GM12878 (cell line): ENCODE data around the gene CARS2. TPM values are rescaled to one million over a fixed set of nuclear protein-coding genes. Genes with fewer than 3 reads are reported as not detected.

Experiments used
- ATAC-seq: fragments of 200-7000 bp; cut with Tn5 transposase; 3 replicates; pipeline ENCODE4 v1.9.1; 2020; ENCODE audit warnings: mild to moderate bottlenecking, moderate library complexity
- BruUV-seq: library from RNA; stranded (reverse); fragments of 400-500 nt; replicated peaks from 2 replicates; lab custom pipeline; 2021; lab: Mats Ljungman, UMichigan
- CTCF ChIA-PET: fragments of 300-600 bp; sonication (Branson Sonifier 250); formaldehyde crosslinking; extraction: SDS; loops from one replicate; lab custom pipeline; 2021; ENCODE audit warnings: inconsistent platforms; lab: Yijun Ruan, JAX
- POLR2A ChIA-PET: fragments of 350-600 bp; formaldehyde crosslinking; extraction: SDS; loops from one replicate; lab custom pipeline; 2021; ENCODE audit warnings: inconsistent platforms; lab: Charles Lee
- RAD21 ChIA-PET: fragments of 300-600 bp; sonication (Branson Sonifier 250); formaldehyde crosslinking; loops from one replicate; lab custom pipeline; 2023; ENCODE audit warnings: antibody characterized with exemption; ENCODE audit not compliant: unreplicated experiment; lab: Charles Lee
- SMC1A ChIA-PET: fragments of 300-600 bp; sonication (Branson Sonifier 250); formaldehyde crosslinking; loops from one replicate; lab custom pipeline; 2023; ENCODE audit not compliant: unreplicated experiment, uncharacterized antibody; lab: Charles Lee
- DNase-seq: peaks from one replicate; pipeline ENCODE4 v3.0.0-alpha.2; 2011; ENCODE audit warnings: low read depth, low spot score
- FAIRE-seq: peaks from 3 replicates; lab custom pipeline; 2011; peaks lifted over from hg19 to GRCh38; lab: Jason Lieb, UNC
- H2AFZ ChIP-seq: 2 replicates; pipeline ENCODE4 v1.6.0; 2011; ENCODE audit warnings: low read depth, low read length, control low read depth; ENCODE audit not compliant: control insufficient read depth
- H3K27ac ChIP-seq: 2 replicates; pipeline ENCODE4 v1.5.1; 2011; ENCODE audit warnings: control low read depth; ENCODE audit not compliant: control insufficient read depth, insufficient read depth
- H3K27me3 ChIP-seq, 2 experiments: replicated peaks in 1 of 2; 2 replicates each; pipeline versions ENCODE4 v1.6.0 to v1.6.1; 2011; ENCODE audit warnings: low read length in 1 of 2; ENCODE audit not compliant: control insufficient read depth in 2 of 2, insufficient read depth in 2 of 2
- H3K36me3 ChIP-seq, 2 experiments: 2 replicates each; pipeline ENCODE4 v1.5.1; 2011; ENCODE audit warnings: low read length in 1 of 2; ENCODE audit not compliant: control insufficient read depth in 2 of 2, insufficient read depth in 2 of 2
- H3K4me1 ChIP-seq: 2 replicates; pipeline ENCODE4 v1.6.1; 2011; ENCODE audit warnings: mild to moderate bottlenecking, low read length, moderate library complexity, mixed read lengths; ENCODE audit not compliant: control insufficient read depth, insufficient read depth
- H3K4me2 ChIP-seq: 2 replicates; pipeline ENCODE4 v1.6.0; 2011; ENCODE audit warnings: control low read depth; ENCODE audit not compliant: control insufficient read depth, insufficient read depth
- H3K4me3 ChIP-seq: fragments of 200-600 bp; sonication (generic); 2 replicates; pipeline ENCODE4 v1.5.1; 2016
- H3K79me2 ChIP-seq: 2 replicates; pipeline ENCODE4 v1.6.0; 2011; ENCODE audit warnings: low read length; ENCODE audit not compliant: control insufficient read depth, insufficient read depth
- H3K9ac ChIP-seq: 2 replicates; pipeline ENCODE4 v1.8.0; 2011; ENCODE audit warnings: low read length, control low read depth, mixed read lengths; ENCODE audit not compliant: control insufficient read depth, insufficient read depth
- H3K9me3 ChIP-seq: replicated peaks from 3 replicates; pipeline ENCODE4 v1.5.1; 2011; ENCODE audit warnings: mild to moderate bottlenecking, low read length; ENCODE audit not compliant: control insufficient read depth, insufficient read depth
- H4K20me1 ChIP-seq: 2 replicates; pipeline ENCODE4 v1.6.0; 2011; ENCODE audit not compliant: control insufficient read depth, insufficient read depth
- BCL3 ChIP-seq: IDR thresholded peaks from 2 replicates; pipeline ENCODE4 v1.6.1; 2011; ENCODE audit warnings: borderline replicate concordance, low read depth, mild to moderate bottlenecking, moderate library complexity, low read length; ENCODE audit not compliant: insufficient read depth, poor library complexity, severe bottlenecking
- BMI1 ChIP-seq: fragments of 450-650 bp; IDR thresholded peaks from 2 replicates; pipeline ENCODE4 v1.6.1; 2016; ENCODE audit warnings: mild to moderate bottlenecking, moderate library complexity, borderline replicate concordance
- EP300 ChIP-seq, 2 experiments: fragments of 150-350 bp in 1 of 2; IDR thresholded peaks; 2 replicates each; pipeline ENCODE4 v1.6.1; 2011 to 2012; ENCODE audit warnings: low read depth in 2 of 2, low read length in 2 of 2, borderline replicate concordance in 1 of 2, improper control_type of control experiment in 1 of 2, inconsistent platforms in 1 of 2; ENCODE audit not compliant: control insufficient read depth in 1 of 2
- FOXK2 ChIP-seq: fragments of 450-650 bp; IDR thresholded peaks from 2 replicates; pipeline ENCODE4 v1.6.1; 2017; ENCODE audit warnings: mild to moderate bottlenecking, moderate library complexity
- IKZF1 ChIP-seq: fragments of 450-650 bp; conservative IDR thresholded peaks from 2 replicates; pipeline ENCODE4 v1.6.1; 2017; ENCODE audit warnings: antibody characterized with exemption, mild to moderate bottlenecking
- MEF2B ChIP-seq: fragments of 450-650 bp; IDR thresholded peaks from 2 replicates; pipeline ENCODE4 v1.6.1; 2018; ENCODE audit warnings: mild to moderate bottlenecking, moderate library complexity; ENCODE audit not compliant: partially characterized antibody, poor library complexity, severe bottlenecking
- NFYA ChIP-seq: IDR thresholded peaks from 2 replicates; pipeline ENCODE4 v1.6.1; 2011; ENCODE audit warnings: low read depth, mild to moderate bottlenecking, low read length, improper control_type of control experiment, borderline replicate concordance
- NR2C1 ChIP-seq: fragments of 450-650 bp; IDR thresholded peaks from 2 replicates; pipeline ENCODE4 v1.6.1; 2017; ENCODE audit warnings: antibody characterized with exemption, mild to moderate bottlenecking, moderate library complexity
- NRF1 ChIP-seq: conservative IDR thresholded peaks from 2 replicates; pipeline ENCODE4 v1.6.1; 2011; ENCODE audit warnings: mild to moderate bottlenecking, low read depth, low read length, improper control_type of control experiment
- PAX8 ChIP-seq: fragments of 450-650 bp; IDR thresholded peaks from 2 replicates; pipeline ENCODE4 v1.6.1; 2017; ENCODE audit warnings: mild to moderate bottlenecking, moderate library complexity
- RAD21 ChIP-seq: IDR thresholded peaks from 2 replicates; pipeline ENCODE4 v1.6.1; 2011; ENCODE audit warnings: mild to moderate bottlenecking, low read depth, low read length, moderate library complexity; ENCODE audit not compliant: insufficient read depth
- SUPT20H ChIP-seq: IDR thresholded peaks from 2 replicates; pipeline ENCODE4 v1.6.1; 2011; ENCODE audit warnings: low read depth, mild to moderate bottlenecking, low read length, moderate library complexity, borderline replicate concordance; ENCODE audit not compliant: control insufficient read depth
- YY1 ChIP-seq: IDR thresholded peaks from 2 replicates; pipeline ENCODE4 v1.6.1; 2011; ENCODE audit warnings: low read depth, mild to moderate bottlenecking, low read length
- ZBED1 ChIP-seq: IDR thresholded peaks from 2 replicates; pipeline ENCODE4 v1.6.1; 2016; ENCODE audit warnings: borderline replicate concordance
- ZSCAN29 ChIP-seq: fragments of 450-650 bp; IDR thresholded peaks from 2 replicates; pipeline ENCODE4 v1.6.1; 2017; ENCODE audit warnings: mild to moderate bottlenecking, moderate library complexity
- WGBS: methylation state at CpG from one replicate; pipeline ENCODE4 v1.1.6; 2016; ENCODE audit warnings: low lambda C conversion rate; ENCODE audit not compliant: insufficient replicate concordance, insufficient coverage; ENCODE audit errors: missing lambda C conversion rate; 5-methylcytosine and 5-hydroxymethylcytosine counted together
- in situ Hi-C: fragments of 300-500 bp; cut with MboI; formaldehyde crosslinking; loops from 9 replicates; pipeline ENCODE4 v1.14.3; 2018; ENCODE audit warnings: mixed read lengths
- intact Hi-C: fragments of 100-400 bp; cut with micrococcal nuclease; formaldehyde crosslinking; loops from one replicate; pipeline ENCODE4 v1.14.2; 2022; ENCODE audit not compliant: unreplicated experiment
- polyA plus RNA-seq, 11 experiments: library from polyadenylated mRNA; depleted of rRNA in 4 of 11; unstranded in 6 of 11; stranded (reverse) in 5 of 11; fragments of >200 nt; fragmentation: Nextera tagmentation in 4 of 11; fragmentation: Illumina TruSeq in 1 of 11; extraction: Ambion mirVana in 4 of 11; extraction: Trizol in 1 of 11; gene quantifications; 1 replicate in 1 of 11; 2 replicates in 10 of 11; pipeline versions ENCODE4 v1.2.1 to v1.2.3, GENCODE V29; 2011 to 2016; ENCODE audit warnings: inconsistent platforms in 2 of 11, missing spikeins in 2 of 11, low read depth in 1 of 11
- total RNA-seq, 4 experiments: library from RNA; depleted of rRNA in 3 of 4; stranded (reverse); fragments of >200 nt in 3 of 4; fragmentation: Illumina TruSeq in 1 of 4; extraction: Trizol in 1 of 4; gene quantifications; 2 replicates each; pipeline versions ENCODE4 v1.2.1 to v1.2.3, GENCODE V29; 2013 to 2021

CARS2 gene
- total and polyA plus RNA-seq, 10 of the 15 experiments (the other 5 are each of a cell fraction or from before 2014, with no cell fraction given) = 4.2 to 101 (median 61.5) TPM

GRCh38 chr13:110713642-110713952 is 7.7 kb upstream of the CARS2 start, which contains the start of gene ING1:
Gene ING1 (plus strand): TSS chr13:110713700. CDS start chr13:110714150, 450 bp downstream.
- intact Hi-C loops = loop anchor here (2.0 to 10.0 kb wide), 5 partner anchors 121 to 589 kb away; partner anchors contain the start of gene ANKRD10
- ChIA-PET RAD21 (no interaction called here), CTCF (no interaction called here), POLR2A (interaction anchor here (0.6 kb wide), 1 partner anchor 28 kb away, joined by 3 read pairs; no protein-coding TSS in a partner anchor), SMC1A (interaction anchor here (1.0 kb wide), 1 partner anchor 69 kb away, joined by 3 read pairs; no protein-coding TSS in a partner anchor)
- ATAC-seq (no peak), DNase-seq (no peak), FAIRE-seq (no peak)
- no peak for TF ChIP-seq ZBED1
- no peak for TF ChIP-seq MEF2B
- TF ChIP-seq NRF1 = peak; percentile 45; the same call in 1 of the 2 replicates
- no peak for TF ChIP-seq BCL3
- no peak for TF ChIP-seq SUPT20H
- TF ChIP-seq EP300 (IDR thresholded peaks at IDR 0.05; ENCODE audit: borderline replicate concordance in 1 of 2, control insufficient read depth in 1 of 2, low read depth in 2 of 2, low read length in 2 of 2) = no peak
- TF ChIP-seq NR2C1 = peak; percentile 9; the same call in 1 of the 2 replicates
- TF ChIP-seq NFYA = no peak
- 0 out of 2 replicates have a peak, but pooled peaks have one; percentile 46 for TF ChIP-seq ZSCAN29
- no peak for TF ChIP-seq FOXK2
- TF ChIP-seq BMI1 = no peak
- no peak for TF ChIP-seq PAX8
- no peak for TF ChIP-seq YY1
- 0 out of 2 replicates have a peak, but pooled peaks have one; percentile 22 for TF ChIP-seq IKZF1
- TF ChIP-seq RAD21 = no peak
- peak within 1 kb of the TSS; percentile 95 for H3K9ac ChIP-seq
- peak within 1 kb of the TSS; percentile 94 for H3K4me2 ChIP-seq
- no TSS peak for BruUV-seq
- no peaks in the 10 kb centered on the region for H3K9me3 ChIP-seq
- peak within 1 kb of the TSS; percentile 91 for H3K27ac ChIP-seq
- in situ Hi-C loops = no loop called here
- WGBS = 0% methylated on average over 18 of the region's 45 CpGs
- H3K27me3 ChIP-seq = no peaks in the 10 kb centered on the region
- peak within 1 kb of the TSS; percentile 88 for H2AFZ ChIP-seq
- H4K20me1 ChIP-seq = no peaks in the 10 kb centered on the region; the same call in 1 of the 2 replicates
- peaks cover 5% of the 10 kb centered on the region for H3K4me1 ChIP-seq
- no peaks in the 10 kb centered on the region for H3K36me3 ChIP-seq
- H3K4me3 ChIP-seq = peak within 1 kb of the TSS; percentile 95
- H3K79me2 ChIP-seq = peaks cover 41% of the 10 kb centered on the region
